ENCODE results near the gene NCOA1. TPM values are rescaled to one million over a fixed set of nuclear protein-coding genes. Genes with fewer than 3 reads are reported as not detected.

The NCOA1 gene
- polyA plus RNA-seq, 1 of the 3 experiments (the other 2 are of a cell fraction) = 10.7 TPM

- CTCF ChIA-PET = no interaction called here
- Histone ChIP-seq H3K79me2 (ENCODE audit: insufficient read depth) (peaks cover 79% of the 10 kb centered on the region), H3K27me3 (ENCODE audit: insufficient read depth) (no peaks in the 10 kb centered on the region), H3K9me3 (no peaks in the 10 kb centered on the region), H3K36me3 (replicated peaks in 1 of 2; ENCODE audit: control insufficient read depth in 1 of 2, insufficient read depth in 2 of 2, low read length in 1 of 2) (no peaks in the 10 kb centered on the region), H3K4me3 (ENCODE audit: low read depth in 2 of 2, low read length in 1 of 2) (no peak overlapping the region), H2AFZ (ENCODE audit: low read depth) (no peak overlapping the region), H4K20me1 (ENCODE audit: insufficient read depth) (no peaks in the 10 kb centered on the region; the same call in 1 of the 2 replicates), H3K27ac (ENCODE audit: low read depth in 2 of 2, low read length in 1 of 2) (no peak overlapping the region), H3K4me1 (ENCODE audit: control insufficient read depth in 1 of 2, insufficient read depth in 2 of 2, low read depth in 1 of 2, low read length in 1 of 2) (peaks cover 0 to 24% of the 10 kb centered on the region in 2 experiments; a peak in 2 of 4 replicates), H3F3A (replicated peaks; ENCODE audit: insufficient read depth) (no peaks in the 10 kb centered on the region), H3K4me2 (no peak overlapping the region), H3K9ac (no peak overlapping the region), H3K9me2 (no peaks in the 10 kb centered on the region)
- DNase-seq = no peak
- WGBS (ENCODE audit: low lambda C conversion rate) = 96% methylated on average over 1 of the region's 1 CpG
- TF ChIP-seq REST (IDR thresholded peaks at IDR 0.05; ENCODE audit: low read depth, low read length) (no peak), RFX5 (IDR thresholded peaks at IDR 0.05; ENCODE audit: low read length) (no peak), EZH2phosphoT487 (IDR thresholded peaks at IDR 0.05; ENCODE audit: borderline replicate concordance, low read depth) (no peak), MXI1 (IDR thresholded peaks at IDR 0.05; ENCODE audit: low read depth, low read length) (no peak)
- TF ChIP-seq, protein P1, sequence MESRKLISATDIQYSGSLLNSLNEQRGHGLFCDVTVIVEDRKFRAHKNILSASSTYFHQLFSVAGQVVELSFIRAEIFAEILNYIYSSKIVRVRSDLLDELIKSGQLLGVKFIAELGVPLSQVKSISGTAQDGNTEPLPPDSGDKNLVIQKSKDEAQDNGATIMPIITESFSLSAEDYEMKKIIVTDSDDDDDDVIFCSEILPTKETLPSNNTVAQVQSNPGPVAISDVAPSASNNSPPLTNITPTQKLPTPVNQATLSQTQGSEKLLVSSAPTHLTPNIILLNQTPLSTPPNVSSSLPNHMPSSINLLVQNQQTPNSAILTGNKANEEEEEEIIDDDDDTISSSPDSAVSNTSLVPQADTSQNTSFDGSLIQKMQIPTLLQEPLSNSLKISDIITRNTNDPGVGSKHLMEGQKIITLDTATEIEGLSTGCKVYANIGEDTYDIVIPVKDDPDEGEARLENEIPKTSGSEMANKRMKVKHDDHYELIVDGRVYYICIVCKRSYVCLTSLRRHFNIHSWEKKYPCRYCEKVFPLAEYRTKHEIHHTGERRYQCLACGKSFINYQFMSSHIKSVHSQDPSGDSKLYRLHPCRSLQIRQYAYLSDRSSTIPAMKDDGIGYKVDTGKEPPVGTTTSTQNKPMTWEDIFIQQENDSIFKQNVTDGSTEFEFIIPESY (IDR thresholded peaks at IDR 0.05; ENCODE audit: borderline replicate concordance, low read depth) = no peak
- TF ChIP-seq, protein P2, sequence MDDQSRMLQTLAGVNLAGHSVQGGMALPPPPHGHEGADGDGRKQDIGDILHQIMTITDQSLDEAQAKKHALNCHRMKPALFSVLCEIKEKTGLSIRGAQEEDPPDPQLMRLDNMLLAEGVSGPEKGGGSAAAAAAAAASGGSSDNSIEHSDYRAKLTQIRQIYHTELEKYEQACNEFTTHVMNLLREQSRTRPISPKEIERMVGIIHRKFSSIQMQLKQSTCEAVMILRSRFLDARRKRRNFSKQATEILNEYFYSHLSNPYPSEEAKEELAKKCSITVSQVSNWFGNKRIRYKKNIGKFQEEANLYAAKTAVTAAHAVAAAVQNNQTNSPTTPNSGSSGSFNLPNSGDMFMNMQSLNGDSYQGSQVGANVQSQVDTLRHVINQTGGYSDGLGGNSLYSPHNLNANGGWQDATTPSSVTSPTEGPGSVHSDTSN (IDR thresholded peaks at IDR 0.05) = no peak
- TF ChIP-seq, protein P3, sequence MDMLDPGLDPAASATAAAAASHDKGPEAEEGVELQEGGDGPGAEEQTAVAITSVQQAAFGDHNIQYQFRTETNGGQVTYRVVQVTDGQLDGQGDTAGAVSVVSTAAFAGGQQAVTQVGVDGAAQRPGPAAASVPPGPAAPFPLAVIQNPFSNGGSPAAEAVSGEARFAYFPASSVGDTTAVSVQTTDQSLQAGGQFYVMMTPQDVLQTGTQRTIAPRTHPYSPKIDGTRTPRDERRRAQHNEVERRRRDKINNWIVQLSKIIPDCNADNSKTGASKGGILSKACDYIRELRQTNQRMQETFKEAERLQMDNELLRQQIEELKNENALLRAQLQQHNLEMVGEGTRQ (IDR thresholded peaks at IDR 0.05; ENCODE audit: borderline replicate concordance, low read depth, low read length) = no peak
- POLR2A ChIA-PET = no interaction called here
Observed at GRCh38 chr2:24510771-24511170, 19.7 kb downstream of the NCOA1 start.

DNA sequence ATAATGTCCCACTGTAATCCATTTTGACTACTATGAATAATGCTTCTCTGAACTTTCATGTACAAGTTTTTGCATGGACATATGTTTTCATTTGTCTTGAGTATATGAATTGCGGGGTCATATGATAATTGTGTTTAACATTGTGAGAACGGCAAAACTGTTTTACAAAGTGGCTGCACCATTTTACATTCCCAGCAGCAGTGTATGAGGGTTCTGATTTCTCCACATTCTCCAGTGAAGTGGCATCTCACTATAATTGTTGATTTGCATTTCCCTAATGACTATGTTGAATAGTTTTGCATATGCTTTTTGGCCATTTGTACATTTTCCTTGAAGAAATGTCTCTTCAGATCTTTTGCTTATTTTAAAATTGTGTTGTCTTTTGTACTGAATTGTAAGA is 20.1 kb downstream of the NCOA1 start:
- POLR2A ChIA-PET = no interaction called here
- WGBS (ENCODE audit: low lambda C conversion rate) = 94% methylated on average over 2 of the region's 2 CpGs

More for the DNA sequence above, 20.1 kb downstream of the NCOA1 start:
- no peak for DNase-seq
- no peak for TF ChIP-seq TEAD4 (IDR thresholded peaks at IDR 0.05; ENCODE audit: borderline replicate concordance, insufficient read depth)
- TF ChIP-seq, protein P3 (IDR thresholded peaks at IDR 0.05; ENCODE audit: borderline replicate concordance, low read depth, low read length) = no peak
- TF ChIP-seq FOXJ3 (CRISPR knock-in tag; IDR thresholded peaks at IDR 0.05) = no peak
- TF ChIP-seq TAF1 (IDR thresholded peaks at IDR 0.05; ENCODE audit: borderline replicate concordance, low read depth, low read length) = no peak
- TF ChIP-seq GATA2 (CRISPR knock-in tag; IDR thresholded peaks at IDR 0.05) = no peak
- no peak for TF ChIP-seq SIN3A (IDR thresholded peaks at IDR 0.05; ENCODE audit: borderline replicate concordance, low read depth, low read length)
- no peak for TF ChIP-seq RAD21 (IDR thresholded peaks at IDR 0.05; ENCODE audit: low read length)
- no peak for TF ChIP-seq FOSL2 (IDR thresholded peaks at IDR 0.05; ENCODE audit: borderline replicate concordance, low read depth)
- CTCF ChIA-PET = interaction anchor here (1.2 kb wide), 1 partner anchor 317 kb away, joined by 3 read pairs; no protein-coding TSS in a partner anchor
- peaks cover 0 to 24% of the 10 kb centered on the region in 2 experiments; a peak in 2 of 4 replicates for H3K4me1 ChIP-seq (ENCODE audit: control insufficient read depth in 1 of 2, insufficient read depth in 2 of 2, low read depth in 1 of 2, low read length in 1 of 2)
- H2AFZ ChIP-seq (ENCODE audit: low read depth) = no peak overlapping the region
- H3K4me3 ChIP-seq (ENCODE audit: low read depth in 2 of 2, low read length in 1 of 2) = no peak overlapping the region
- peaks cover 79% of the 10 kb centered on the region for H3K79me2 ChIP-seq (ENCODE audit: insufficient read depth)
- H4K20me1 ChIP-seq (ENCODE audit: insufficient read depth) = no peaks in the 10 kb centered on the region; the same call in 1 of the 2 replicates
- H3K9me2 ChIP-seq = no peaks in the 10 kb centered on the region
- H3K27me3 ChIP-seq (ENCODE audit: insufficient read depth) = no peaks in the 10 kb centered on the region
- no peaks in the 10 kb centered on the region for H3K9me3 ChIP-seq
- no peaks in the 10 kb centered on the region for H3K36me3 ChIP-seq (replicated peaks in 1 of 2; ENCODE audit: control insufficient read depth in 1 of 2, insufficient read depth in 2 of 2, low read length in 1 of 2)
- no peak overlapping the region for H3K4me2 ChIP-seq
- H3K9ac ChIP-seq = no peak overlapping the region
- H3F3A ChIP-seq (replicated peaks; ENCODE audit: insufficient read depth) = no peaks in the 10 kb centered on the region
- no peak overlapping the region for H3K27ac ChIP-seq (ENCODE audit: low read depth in 2 of 2, low read length in 1 of 2)
